Measurements from ENCODE around the gene VSTM4.

- no peak for TF ChIP-seq EZH2 (IDR thresholded peaks at IDR 0.05; ENCODE audit: insufficient read depth, poor library complexity, severe bottlenecking)
- TF ChIP-seq EZH2phosphoT487 (IDR thresholded peaks at IDR 0.05; ENCODE audit: insufficient read depth, low read depth): no peak
Observed at GRCh38 chr10:49109669-49110340, 5.5 kb downstream of the VSTM4 start.
